ENCODE measurements around the gene PTPN4.

DNA sequence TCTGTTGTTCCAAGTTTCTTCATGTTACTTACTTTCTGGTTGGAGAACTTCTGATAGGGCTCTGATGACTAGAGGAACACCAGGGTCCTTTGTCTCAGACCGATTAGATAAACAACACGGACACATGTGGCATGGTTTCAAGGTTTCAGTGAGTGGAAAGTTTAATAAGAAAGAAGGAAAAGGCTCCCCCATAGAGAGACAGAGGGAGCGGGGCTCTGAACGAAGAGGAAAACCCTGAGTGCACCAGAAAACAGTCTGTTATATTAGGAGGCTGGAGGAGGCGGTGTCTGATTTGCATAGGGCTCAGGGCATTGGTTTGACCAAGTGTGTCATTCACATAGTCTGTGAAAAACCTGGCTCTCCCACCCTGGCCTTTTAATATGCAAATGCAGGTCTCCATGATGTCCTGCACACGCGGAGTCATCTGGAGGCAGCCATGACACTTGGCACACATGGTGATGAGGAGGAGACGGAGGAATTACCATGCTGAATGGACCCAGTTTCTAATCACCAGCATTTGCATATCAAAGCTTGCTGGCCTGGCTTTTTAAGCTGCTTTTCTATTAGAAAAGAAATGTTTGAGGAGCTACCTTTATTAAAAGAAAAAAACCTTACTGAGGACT lies 94.2 kb downstream of the PTPN4 start:
- TF ChIP-seq, protein P1, sequence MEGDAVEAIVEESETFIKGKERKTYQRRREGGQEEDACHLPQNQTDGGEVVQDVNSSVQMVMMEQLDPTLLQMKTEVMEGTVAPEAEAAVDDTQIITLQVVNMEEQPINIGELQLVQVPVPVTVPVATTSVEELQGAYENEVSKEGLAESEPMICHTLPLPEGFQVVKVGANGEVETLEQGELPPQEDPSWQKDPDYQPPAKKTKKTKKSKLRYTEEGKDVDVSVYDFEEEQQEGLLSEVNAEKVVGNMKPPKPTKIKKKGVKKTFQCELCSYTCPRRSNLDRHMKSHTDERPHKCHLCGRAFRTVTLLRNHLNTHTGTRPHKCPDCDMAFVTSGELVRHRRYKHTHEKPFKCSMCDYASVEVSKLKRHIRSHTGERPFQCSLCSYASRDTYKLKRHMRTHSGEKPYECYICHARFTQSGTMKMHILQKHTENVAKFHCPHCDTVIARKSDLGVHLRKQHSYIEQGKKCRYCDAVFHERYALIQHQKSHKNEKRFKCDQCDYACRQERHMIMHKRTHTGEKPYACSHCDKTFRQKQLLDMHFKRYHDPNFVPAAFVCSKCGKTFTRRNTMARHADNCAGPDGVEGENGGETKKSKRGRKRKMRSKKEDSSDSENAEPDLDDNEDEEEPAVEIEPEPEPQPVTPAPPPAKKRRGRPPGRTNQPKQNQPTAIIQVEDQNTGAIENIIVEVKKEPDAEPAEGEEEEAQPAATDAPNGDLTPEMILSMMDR (IDR thresholded peaks at IDR 0.05), result no peak
- TF ChIP-seq POLR2A (IDR thresholded peaks at IDR 0.05), result no peak

Data from adrenal gland (tissue), 5 donors.